MCF 10A (cell line): Measurements from ENCODE around the gene LGALS7B. TPM values are rescaled to one million over a fixed set of nuclear protein-coding genes. Genes with fewer than 3 reads are reported as not detected.
"Not testable (repeated sequence)": the region's sequence is repeated elsewhere in the genome, so short reads cannot be mapped to it uniquely, and the experiment has no call there.

Experiments
- BruUV-seq: library from RNA; stranded (reverse); fragments of 400-500 nt; replicated peaks from 2 replicates; lab custom pipeline; 2021; lab: Mats Ljungman, UMichigan
- CTCF ChIA-PET: fragments of 300-600 bp; sonication (Branson Sonifier 250); formaldehyde crosslinking; extraction: SDS; loops from one replicate; lab custom pipeline; 2021; ENCODE audit warnings: antibody characterized with exemption, inconsistent platforms; lab: Yijun Ruan, JAX
- POLR2A ChIA-PET: fragments of 300-600, 350-650 bp; sonication (Branson Sonifier 250); formaldehyde crosslinking; extraction: SDS; loops from one replicate; lab custom pipeline; 2020; ENCODE audit warnings: antibody characterized with exemption, inconsistent platforms; lab: Yijun Ruan, JAX
- DNase-seq: peaks from one replicate; pipeline ENCODE4 v3.0.0-alpha.2; 2018; ENCODE audit not compliant: unreplicated experiment
- H3K27ac Mint-ChIP-seq: one replicate; pipeline ENCODE4 v1.8.0; 2022; ENCODE audit warnings: mild to moderate bottlenecking, low read depth, mixed read lengths; ENCODE audit not compliant: unreplicated experiment
- H3K27me3 Mint-ChIP-seq: one replicate; pipeline ENCODE4 v1.8.0; 2022; ENCODE audit warnings: mixed read lengths; ENCODE audit not compliant: insufficient read depth, unreplicated experiment
- H3K36me3 Mint-ChIP-seq: one replicate; pipeline ENCODE4 v1.8.0; 2022; ENCODE audit warnings: mild to moderate bottlenecking, moderate library complexity, mixed read lengths; ENCODE audit not compliant: insufficient read depth, unreplicated experiment
- H3K4me1 Mint-ChIP-seq: one replicate; pipeline ENCODE4 v1.8.0; 2022; ENCODE audit warnings: mixed read lengths; ENCODE audit not compliant: insufficient read depth, unreplicated experiment
- H3K4me3 Mint-ChIP-seq: one replicate; pipeline ENCODE4 v1.8.0; 2022; ENCODE audit warnings: mild to moderate bottlenecking, moderate library complexity, mixed read lengths; ENCODE audit not compliant: unreplicated experiment
- H3K9me3 Mint-ChIP-seq: one replicate; pipeline ENCODE4 v1.8.0; 2022; ENCODE audit warnings: mixed read lengths; ENCODE audit not compliant: unreplicated experiment
- CTCF ChIP-seq: fragments of 200-600 bp; IDR thresholded peaks from one replicate; pipeline ENCODE4 v1.8.0; 2022; ENCODE audit warnings: antibody characterized with exemption, mild to moderate bottlenecking; ENCODE audit not compliant: unreplicated experiment
- intact Hi-C: fragments of 100-400 bp; cut with micrococcal nuclease; formaldehyde crosslinking; loops from 2 replicates; pipeline ENCODE4 v1.14.1; 2022
- total RNA-seq: library from RNA; stranded (reverse); gene quantifications from 2 replicates; pipeline ENCODE4 v1.2.3, GENCODE V29; 2022

LGALS7B gene
- total RNA-seq, 1 experiment from 2014 or later: 2.6 TPM

GRCh38 chr19:38744298-38744681 lies 44.7 kb upstream of the LGALS7B start, which contains the start of gene CAPN12:
CAPN12 (minus strand) TSS chr19:38744474; CDS start chr19:38744165, 309 bp downstream.
- POLR2A ChIA-PET: interaction anchor here (0.6 kb wide), 1 partner anchor 95 kb away, joined by 3 read pairs; no protein-coding TSS in a partner anchor
- no peak within 1 kb of the TSS for H3K4me3 Mint-ChIP-seq
- H3K27ac Mint-ChIP-seq: no peak within 1 kb of the TSS
- BruUV-seq: no TSS peak
- peaks cover under 1% of the 10 kb centered on the region for H3K36me3 Mint-ChIP-seq
- DNase-seq: no peak
- intact Hi-C loops: no loop called here
- no peaks in the 10 kb centered on the region for H3K4me1 Mint-ChIP-seq
- CTCF ChIA-PET: interaction anchor here (0.6 kb wide), 2 partner anchors 35 to 197 kb away, joined by 3 to 6 read pairs; no protein-coding TSS in a partner anchor
- no peaks in the 10 kb centered on the region for H3K9me3 Mint-ChIP-seq
- H3K27me3 Mint-ChIP-seq: no peaks in the 10 kb centered on the region
- TF ChIP-seq CTCF: no peak

GRCh38 chr19:38744874-38745273 lies 44.1 kb upstream of the LGALS7B start:
- no TSS peak for BruUV-seq
- H3K27me3 Mint-ChIP-seq: no peaks in the 10 kb centered on the region
- no peak for DNase-seq
- ChIA-PET CTCF (interaction anchor here (0.6 to 0.7 kb wide), 2 partner anchors 142 to 198 kb away, joined by 3 to 6 read pairs; no protein-coding TSS in a partner anchor), POLR2A (interaction anchor here (0.6 kb wide), 1 partner anchor 187 kb away, joined by 3 read pairs; no protein-coding TSS in a partner anchor)
- no peak for TF ChIP-seq CTCF
- H3K9me3 Mint-ChIP-seq: no peaks in the 10 kb centered on the region
- H3K27ac Mint-ChIP-seq: no peak overlapping the region
- intact Hi-C loops: no loop called here
- no peaks in the 10 kb centered on the region for H3K36me3 Mint-ChIP-seq
- H3K4me3 Mint-ChIP-seq: no peak overlapping the region
- no peaks in the 10 kb centered on the region for H3K4me1 Mint-ChIP-seq

GRCh38 chr19:38745316-38745715 lies 43.7 kb upstream of the LGALS7B start:
- ChIA-PET POLR2A (interaction anchor here (0.6 kb wide), 1 partner anchor 186 kb away, joined by 3 read pairs; no protein-coding TSS in a partner anchor), CTCF (interaction anchor here (0.7 kb wide), 1 partner anchor 141 kb away, joined by 3 read pairs; no protein-coding TSS in a partner anchor)
- no peak overlapping the region for H3K4me3 Mint-ChIP-seq
- intact Hi-C loops: no loop called here
- no peaks in the 10 kb centered on the region for H3K4me1 Mint-ChIP-seq
- H3K36me3 Mint-ChIP-seq: no peaks in the 10 kb centered on the region
- no peaks in the 10 kb centered on the region for H3K27me3 Mint-ChIP-seq
- TF ChIP-seq CTCF: no peak
- no peak overlapping the region for H3K27ac Mint-ChIP-seq
- BruUV-seq: no TSS peak
- no peak for DNase-seq
- no peaks in the 10 kb centered on the region for H3K9me3 Mint-ChIP-seq

GRCh38 chr19:38753783-38754182 lies 35.2 kb upstream of the LGALS7B start:
- intact Hi-C loops, H3K27ac Mint-ChIP-seq, H3K9me3 Mint-ChIP-seq, H3K4me1 Mint-ChIP-seq, H3K36me3 Mint-ChIP-seq, POLR2A ChIA-PET, BruUV-seq, H3K4me3 Mint-ChIP-seq, DNase-seq, H3K27me3 Mint-ChIP-seq, CTCF ChIA-PET: not testable (repeated sequence)

- BruUV-seq, DNase-seq, H3K36me3 Mint-ChIP-seq, H3K27ac Mint-ChIP-seq, POLR2A ChIA-PET, intact Hi-C loops, H3K9me3 Mint-ChIP-seq, H3K27me3 Mint-ChIP-seq, CTCF ChIA-PET, H3K4me1 Mint-ChIP-seq, H3K4me3 Mint-ChIP-seq: not testable (repeated sequence)
Measured at GRCh38 chr19:38754196-38754595, 34.8 kb upstream of the LGALS7B start.
